Prostate gland (tissue), 2 donors: ENCODE measurements around the gene LAP3. TPM values are rescaled to one million over a fixed set of nuclear protein-coding genes. Genes with fewer than 3 reads are reported as not detected.

Experiments used
- DNase-seq: peaks from one replicate; pipeline ENCODE4 v3.0.0-alpha.2; 2019; ENCODE audit warnings: low spot score
- H3K27ac ChIP-seq, 2 donors: fragments of 200-600 bp; sonication (generic); 2 replicates each; pipeline ENCODE4 v1.5.1; 2017 to 2019
- H3K27me3 ChIP-seq: fragments of 200-600 bp; sonication (generic); replicated peaks from 2 replicates; pipeline ENCODE4 v1.5.1; 2019; ENCODE audit not compliant: insufficient read depth
- H3K36me3 ChIP-seq, 2 donors: fragments of 200-600 bp; sonication (generic); 1 replicate in 1 of 2; 2 replicates in 1 of 2; pipeline versions ENCODE4 v1.5.1 to v1.8.1; 2017 to 2019
- H3K4me1 ChIP-seq: fragments of 200-600 bp; sonication (generic); replicated peaks from 2 replicates; pipeline ENCODE4 v1.5.1; 2019
- H3K4me3 ChIP-seq, 2 donors: fragments of 200-600 bp; sonication (generic); 2 replicates each; pipeline ENCODE4 v1.5.1; 2017 to 2019
- H3K9me3 ChIP-seq: fragments of 200-600 bp; sonication (generic); 2 replicates; pipeline ENCODE4 v1.5.1; 2017
- CTCF ChIP-seq, 4 experiments: fragments of 200-600 bp in 2 of 4; fragments of 450-650 bp in 2 of 4; sonication (generic) in 2 of 4; IDR thresholded peaks; 1 replicate in 3 of 4; 2 replicates in 1 of 4; pipeline ENCODE4 v1.5.1; 2016 to 2019; ENCODE audit warnings: antibody characterized with exemption in 4 of 4, mild to moderate bottlenecking in 2 of 4, moderate library complexity in 2 of 4
- POLR2A ChIP-seq: fragments of 450-650 bp; IDR thresholded peaks from one replicate; pipeline ENCODE4 v1.6.1; 2016; ENCODE audit warnings: antibody characterized with exemption, mild to moderate bottlenecking
- POLR2AphosphoS5 ChIP-seq: sonication (generic); formaldehyde crosslinking; IDR thresholded peaks from one replicate; pipeline ENCODE4 v1.6.1; 2017; ENCODE audit warnings: antibody characterized with exemption
- WGBS: methylation state at CpG from one replicate; pipeline ENCODE4 v1.1.5; 2018; 5-methylcytosine and 5-hydroxymethylcytosine counted together
- intact Hi-C: fragments of 100-400 bp; cut with DNase I; formaldehyde crosslinking; loops from one replicate; pipeline ENCODE4 v1.14.2; 2022
- total RNA-seq, 2 donors: library from RNA; depleted of rRNA; stranded (reverse); fragments of >200 nt; gene quantifications; one replicate each; pipeline ENCODE4 v1.1.0, GENCODE V29; 2016

Gene LAP3
- total RNA-seq, 2 donors from 2014 or later: 55.8 to 98.1 TPM

- peaks cover 0 to 3% of the 10 kb centered on the region in 2 donors for H3K36me3 ChIP-seq
These were observed 6.3 kb downstream of the LAP3 start for GRCh38 chr4:17583276-17583675.

GRCh38 chr4:17583941-17584340 lies 6.9 kb downstream of the LAP3 start:
- 96% methylated on average over 4 of the region's 4 CpGs for WGBS
- Histone ChIP-seq H3K4me1 (no peaks in the 10 kb centered on the region), H3K4me3 (no peak overlapping the region), H3K27ac (no peak overlapping the region), H3K36me3 (peaks cover 0 to 3% of the 10 kb centered on the region in 2 donors), H3K27me3 (no peaks in the 10 kb centered on the region), H3K9me3 (no peaks in the 10 kb centered on the region)
- TF ChIP-seq CTCF (IDR thresholded peaks at IDR 0.05): no peak
- no peak for TF ChIP-seq POLR2A
- no peak for TF ChIP-seq POLR2AphosphoS5
- no peak for DNase-seq
- intact Hi-C loops: no loop called here

More at GRCh38 chr4:17583276-17583675, 6.3 kb downstream of the LAP3 start:
- intact Hi-C loops: no loop called here
- H3K4me3 ChIP-seq: no peak overlapping the region
- H3K27ac ChIP-seq: no peak overlapping the region
- WGBS: 91% methylated on average over 9 of the region's 9 CpGs
- no peaks in the 10 kb centered on the region for H3K27me3 ChIP-seq
- no peaks in the 10 kb centered on the region for H3K4me1 ChIP-seq
- no peaks in the 10 kb centered on the region for H3K9me3 ChIP-seq
- no peak for TF ChIP-seq POLR2A
- TF ChIP-seq POLR2AphosphoS5: no peak
- TF ChIP-seq CTCF (IDR thresholded peaks at IDR 0.05): no peak
- DNase-seq: no peak

GRCh38 chr4:17584521-17585213 lies 7.7 kb downstream of the LAP3 start:
- Histone ChIP-seq H3K9me3 (no peaks in the 10 kb centered on the region), H3K27me3 (no peaks in the 10 kb centered on the region), H3K27ac (no peak overlapping the region), H3K36me3 (peaks cover 0 to 3% of the 10 kb centered on the region in 2 donors), H3K4me1 (no peaks in the 10 kb centered on the region), H3K4me3 (no peak overlapping the region)
- TF ChIP-seq CTCF (IDR thresholded peaks at IDR 0.05) (no peak), POLR2A (no peak), POLR2AphosphoS5 (no peak)
- intact Hi-C loops: no loop called here
- no peak for DNase-seq
- 81% methylated on average over 10 of the region's 10 CpGs for WGBS

- Histone ChIP-seq H3K4me1 (no peaks in the 10 kb centered on the region), H3K36me3 (peaks cover 0 to 3% of the 10 kb centered on the region in 2 donors), H3K27me3 (no peaks in the 10 kb centered on the region), H3K27ac (no peak overlapping the region), H3K9me3 (no peaks in the 10 kb centered on the region), H3K4me3 (no peak overlapping the region)
- DNase-seq: no peak
- 78% methylated on average over 9 of the region's 9 CpGs for WGBS
- TF ChIP-seq POLR2AphosphoS5: no peak
- no peak for TF ChIP-seq POLR2A
- no peak for TF ChIP-seq CTCF (IDR thresholded peaks at IDR 0.05)
- intact Hi-C loops: no loop called here
These were observed 10.3 kb downstream of the LAP3 start for GRCh38 chr4:17587094-17587822.

- no peak for DNase-seq
- Histone ChIP-seq H3K36me3 (no peaks in the 10 kb centered on the region), H3K4me1 (no peaks in the 10 kb centered on the region), H3K27ac (no peak overlapping the region), H3K4me3 (no peak overlapping the region), H3K9me3 (no peaks in the 10 kb centered on the region), H3K27me3 (no peaks in the 10 kb centered on the region)
- intact Hi-C loops: no loop called here
- TF ChIP-seq CTCF (IDR thresholded peaks at IDR 0.05): no peak
- TF ChIP-seq POLR2A: no peak
- TF ChIP-seq POLR2AphosphoS5: no peak
- WGBS: 86% methylated on average over 3 of the region's 3 CpGs
These were observed 12.4 kb downstream of the LAP3 start for GRCh38 chr4:17589355-17589754.
